HUES64 (cell line): ENCODE measurements around the gene RCOR1.
A peak's percentile ranks its signal among the peaks of the same experiment; 100 is the strongest.

Experiments used
- H3K27ac ChIP-seq: 2 replicates; pipeline ENCODE4 v1.7.0; 2013; ENCODE audit warnings: low read depth, low read length, inconsistent platforms
- H3K27me3 ChIP-seq: 2 replicates; pipeline ENCODE4 v1.6.1; 2013; ENCODE audit warnings: mild to moderate bottlenecking, low read length; ENCODE audit not compliant: insufficient read depth
- H3K36me3 ChIP-seq: 2 replicates; pipeline ENCODE4 v1.6.1; 2013; ENCODE audit warnings: mild to moderate bottlenecking, low read length; ENCODE audit not compliant: insufficient read depth
- H3K4me1 ChIP-seq: 2 replicates; pipeline ENCODE4 v1.6.1; 2013; ENCODE audit warnings: mild to moderate bottlenecking, low read length, moderate library complexity; ENCODE audit not compliant: insufficient read depth
- H3K4me3 ChIP-seq: 2 replicates; pipeline ENCODE4 v1.5.1; 2013; ENCODE audit warnings: mild to moderate bottlenecking, low read length, moderate library complexity
- H3K9ac ChIP-seq: 2 replicates; pipeline ENCODE4 v1.6.1; 2013; ENCODE audit warnings: mild to moderate bottlenecking, low read depth, low read length
- H3K9me3 ChIP-seq: 2 replicates; pipeline ENCODE4 v1.6.1; 2013; ENCODE audit warnings: low read depth, low read length; ENCODE audit not compliant: insufficient read depth
- WGBS: fragments of 150-250, 120-280 bp; methylation state at CpG from one replicate; pipeline ENCODE4 v1.1.7; 2013; ENCODE audit warnings: missing lambda C conversion rate; 5-methylcytosine and 5-hydroxymethylcytosine counted together

The RCOR1 gene

GRCh38 chr14:102601378-102601925 is 9.0 kb downstream of the RCOR1 start:
- Histone ChIP-seq H3K4me1 (peaks cover 10% of the 10 kb centered on the region), H3K9ac (no peak overlapping the region), H3K4me3 (no peak overlapping the region), H3K27me3 (no peaks in the 10 kb centered on the region), H3K9me3 (no peaks in the 10 kb centered on the region), H3K36me3 (peaks cover 13% of the 10 kb centered on the region), H3K27ac (no peak overlapping the region)
- 95% methylated on average over 1 of the region's 1 CpG for WGBS

GRCh38 chr14:102602421-102603292 is 10.2 kb downstream of the RCOR1 start:
- H3K9me3 ChIP-seq: no peaks in the 10 kb centered on the region
- H3K36me3 ChIP-seq: peaks cover 13% of the 10 kb centered on the region
- no peak overlapping the region for H3K4me3 ChIP-seq
- H3K4me1 ChIP-seq: peaks cover 10% of the 10 kb centered on the region
- no peaks in the 10 kb centered on the region for H3K27me3 ChIP-seq
- 94% methylated on average over 15 of the region's 16 CpGs for WGBS
- H3K9ac ChIP-seq: no peak overlapping the region
- H3K27ac ChIP-seq: no peak overlapping the region

- Histone ChIP-seq H3K27ac (no peak overlapping the region), H3K4me1 (peaks cover 10% of the 10 kb centered on the region), H3K9me3 (no peaks in the 10 kb centered on the region), H3K36me3 (peaks cover 13% of the 10 kb centered on the region), H3K9ac (no peak overlapping the region), H3K4me3 (no peak overlapping the region), H3K27me3 (no peaks in the 10 kb centered on the region)
- 91% methylated on average over 4 of the region's 4 CpGs for WGBS
Measured at GRCh38 chr14:102603293-102603907, 11.0 kb downstream of the RCOR1 start.

- H3K27ac ChIP-seq: peak overlapping the region; percentile 40; the same call in 1 of the 2 replicates
Measured at GRCh38 chr14:102604183-102604582, 11.7 kb downstream of the RCOR1 start.

GRCh38 chr14:102605029-102605428 is 12.6 kb downstream of the RCOR1 start:
- Histone ChIP-seq H3K9me3 (no peaks in the 10 kb centered on the region), H3K27me3 (no peaks in the 10 kb centered on the region), H3K36me3 (no peaks in the 10 kb centered on the region), H3K27ac (no peak overlapping the region), H3K4me3 (no peak overlapping the region), H3K4me1 (peaks cover 10% of the 10 kb centered on the region), H3K9ac (no peak overlapping the region)
- WGBS: 97% methylated on average over 1 of the region's 2 CpGs

More at GRCh38 chr14:102604183-102604582, 11.7 kb downstream of the RCOR1 start:
- Histone ChIP-seq H3K9ac (no peak overlapping the region), H3K4me3 (no peak overlapping the region), H3K27me3 (no peaks in the 10 kb centered on the region), H3K4me1 (peaks cover 10% of the 10 kb centered on the region), H3K36me3 (peaks cover 7% of the 10 kb centered on the region), H3K9me3 (no peaks in the 10 kb centered on the region)
- 100% methylated on average over 1 of the region's 2 CpGs for WGBS

GRCh38 chr14:102606296-102606695 is 13.8 kb downstream of the RCOR1 start:
- H3K9ac ChIP-seq: no peak overlapping the region
- 96% methylated on average over 4 of the region's 4 CpGs for whole genome bisulfite sequencing
- H3K4me1 ChIP-seq: peaks cover 10% of the 10 kb centered on the region
- no peaks in the 10 kb centered on the region for H3K9me3 ChIP-seq
- H3K27me3 ChIP-seq: no peaks in the 10 kb centered on the region
- no peak overlapping the region for H3K27ac ChIP-seq
- no peak overlapping the region for H3K4me3 ChIP-seq
- H3K36me3 ChIP-seq: no peaks in the 10 kb centered on the region

GRCh38 chr14:102608064-102608446 is 15.6 kb downstream of the RCOR1 start:
- H3K27ac ChIP-seq: no peak overlapping the region

GRCh38 chr14:102610968-102611811 is 18.7 kb downstream of the RCOR1 start:
- no peak overlapping the region for H3K27ac ChIP-seq
- H3K4me3 ChIP-seq: no peak overlapping the region
- H3K4me1 ChIP-seq: no peaks in the 10 kb centered on the region
- H3K9me3 ChIP-seq: no peaks in the 10 kb centered on the region
- no peaks in the 10 kb centered on the region for H3K36me3 ChIP-seq
- 78% methylated on average over 5 of the region's 5 CpGs for WGBS
- H3K9ac ChIP-seq: no peak overlapping the region
- H3K27me3 ChIP-seq: no peaks in the 10 kb centered on the region

More at GRCh38 chr14:102608064-102608446, 15.6 kb downstream of the RCOR1 start:
- WGBS: 95% methylated on average over 4 of the region's 4 CpGs
- H3K9me3 ChIP-seq: no peaks in the 10 kb centered on the region
- H3K9ac ChIP-seq: no peak overlapping the region
- H3K36me3 ChIP-seq: no peaks in the 10 kb centered on the region
- no peak overlapping the region for H3K4me3 ChIP-seq
- peaks cover 10% of the 10 kb centered on the region for H3K4me1 ChIP-seq
- H3K27me3 ChIP-seq: no peaks in the 10 kb centered on the region

- Histone ChIP-seq H3K4me3 (no peak overlapping the region), H3K9me3 (no peaks in the 10 kb centered on the region), H3K36me3 (no peaks in the 10 kb centered on the region), H3K27me3 (no peaks in the 10 kb centered on the region), H3K27ac (no peak overlapping the region), H3K9ac (no peak overlapping the region), H3K4me1 (no peaks in the 10 kb centered on the region; the same call in 1 of the 2 replicates)
- 96% methylated on average over 2 of the region's 2 CpGs for WGBS
Measured at GRCh38 chr14:102616318-102616717, 23.9 kb downstream of the RCOR1 start.

GRCh38 chr14:102616799-102617198 is 24.4 kb downstream of the RCOR1 start:
- Histone ChIP-seq H3K27ac (no peak overlapping the region), H3K9ac (no peak overlapping the region), H3K9me3 (no peaks in the 10 kb centered on the region), H3K4me3 (no peak overlapping the region), H3K36me3 (no peaks in the 10 kb centered on the region), H3K27me3 (no peaks in the 10 kb centered on the region), H3K4me1 (peaks cover 5% of the 10 kb centered on the region)
- 93% methylated on average over 2 of the region's 3 CpGs for WGBS
